ENCODE results near the gene IRF5. TPM values are rescaled to one million over a fixed set of nuclear protein-coding genes. Genes with fewer than 3 reads are reported as not detected.

The IRF5 gene
- total RNA-seq, 2 donors from 2014 or later: 4.9 to 15.3 TPM

DNA sequence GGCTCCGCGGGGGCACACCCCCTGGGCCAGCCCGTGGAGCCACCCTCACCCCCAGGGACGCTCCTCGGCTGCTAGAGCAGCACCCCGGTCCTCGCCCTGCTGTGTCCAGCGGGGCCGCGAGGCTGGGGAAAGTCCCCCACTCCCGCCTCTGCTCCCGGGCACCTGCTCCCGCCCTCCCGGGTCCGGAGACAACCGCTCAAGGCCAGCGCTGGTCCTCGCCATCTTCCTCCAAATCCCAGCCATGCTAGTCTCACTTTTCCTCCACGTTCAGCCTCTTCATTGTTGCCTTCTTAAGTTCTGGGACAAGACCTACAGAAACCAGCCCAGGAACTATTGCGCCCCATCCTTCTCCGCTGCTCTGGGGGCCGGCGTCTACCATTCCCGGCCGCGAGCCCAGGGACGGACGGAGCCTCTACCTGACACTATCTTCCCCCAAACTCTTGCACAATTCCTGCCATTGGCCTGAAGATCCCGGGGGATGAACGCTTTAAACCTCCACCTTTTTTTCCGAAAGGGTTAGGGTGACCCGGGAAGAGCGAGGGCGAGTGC is 22.4 kb upstream of the IRF5 start:
- no peak overlapping the region for H3K27ac ChIP-seq
- no peaks in the 10 kb centered on the region for H3K36me3 ChIP-seq (replicated peaks in 1 of 2; ENCODE audit: insufficient read depth in 1 of 2, low read depth in 2 of 2)
- no peaks in the 10 kb centered on the region for H3K9me3 ChIP-seq
- TF ChIP-seq, protein P1, sequence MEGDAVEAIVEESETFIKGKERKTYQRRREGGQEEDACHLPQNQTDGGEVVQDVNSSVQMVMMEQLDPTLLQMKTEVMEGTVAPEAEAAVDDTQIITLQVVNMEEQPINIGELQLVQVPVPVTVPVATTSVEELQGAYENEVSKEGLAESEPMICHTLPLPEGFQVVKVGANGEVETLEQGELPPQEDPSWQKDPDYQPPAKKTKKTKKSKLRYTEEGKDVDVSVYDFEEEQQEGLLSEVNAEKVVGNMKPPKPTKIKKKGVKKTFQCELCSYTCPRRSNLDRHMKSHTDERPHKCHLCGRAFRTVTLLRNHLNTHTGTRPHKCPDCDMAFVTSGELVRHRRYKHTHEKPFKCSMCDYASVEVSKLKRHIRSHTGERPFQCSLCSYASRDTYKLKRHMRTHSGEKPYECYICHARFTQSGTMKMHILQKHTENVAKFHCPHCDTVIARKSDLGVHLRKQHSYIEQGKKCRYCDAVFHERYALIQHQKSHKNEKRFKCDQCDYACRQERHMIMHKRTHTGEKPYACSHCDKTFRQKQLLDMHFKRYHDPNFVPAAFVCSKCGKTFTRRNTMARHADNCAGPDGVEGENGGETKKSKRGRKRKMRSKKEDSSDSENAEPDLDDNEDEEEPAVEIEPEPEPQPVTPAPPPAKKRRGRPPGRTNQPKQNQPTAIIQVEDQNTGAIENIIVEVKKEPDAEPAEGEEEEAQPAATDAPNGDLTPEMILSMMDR (IDR thresholded peaks at IDR 0.05): no peak
- no peak for TF ChIP-seq POLR2A (IDR thresholded peaks at IDR 0.05)
- H3K27me3 ChIP-seq: peaks cover 0 to 9% of the 10 kb centered on the region in 2 donors
- H3K4me1 ChIP-seq: peaks cover 5% of the 10 kb centered on the region
- WGBS, 2 donors: 5 to 8% methylated on average over 22 to 27 of the region's 34 CpGs
- no peak overlapping the region for H3K4me3 ChIP-seq
- ATAC-seq (no peak), DNase-seq (no peak)
- intact Hi-C loops (cut with DNase I): no loop called here

DNA sequence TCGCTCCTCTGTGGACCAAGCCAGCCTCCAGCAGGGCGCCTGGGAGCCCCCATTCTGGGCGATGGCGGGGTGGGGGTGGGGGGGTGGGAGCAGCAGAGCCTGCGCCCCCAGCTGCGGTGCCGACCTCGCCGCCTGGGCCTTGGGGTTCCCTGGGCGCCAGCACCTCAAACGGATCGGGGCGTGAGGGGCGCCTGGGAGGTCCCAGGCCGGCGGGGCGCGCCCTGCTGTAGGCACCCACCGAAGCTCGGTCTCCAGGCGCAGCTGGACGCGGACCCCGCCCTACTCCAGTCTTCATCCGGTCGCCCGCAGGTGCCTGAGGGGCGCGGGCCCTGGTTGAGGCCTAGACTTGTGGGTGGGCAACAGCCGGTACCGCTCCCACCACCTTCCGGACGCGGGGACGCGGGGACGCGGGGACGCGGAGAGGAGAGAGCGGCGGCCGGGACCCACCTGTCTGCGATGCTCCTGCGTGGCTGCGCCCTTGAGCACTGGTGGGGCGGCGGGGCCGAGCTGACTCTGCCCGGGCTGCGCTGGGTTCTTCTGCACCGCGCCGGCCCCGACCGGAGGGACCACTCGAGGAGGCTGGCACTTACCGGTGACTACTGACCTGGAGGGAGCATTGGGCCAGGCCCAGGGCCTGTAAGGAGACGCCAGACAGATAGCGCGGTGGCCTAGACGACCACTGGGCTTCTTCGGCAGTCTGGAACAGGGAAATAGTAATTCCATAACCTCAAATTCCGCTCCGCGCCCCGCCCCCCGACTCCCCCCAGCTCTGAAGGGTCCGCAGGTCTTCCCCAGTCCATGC is 21.7 kb upstream of the IRF5 start:
- peaks cover 6% of the 10 kb centered on the region for H3K4me1 ChIP-seq
- H3K27me3 ChIP-seq: peaks cover 0 to 9% of the 10 kb centered on the region in 2 donors
- H3K4me3 ChIP-seq: no peak overlapping the region
- no peaks in the 10 kb centered on the region for H3K9me3 ChIP-seq
- no peaks in the 10 kb centered on the region for H3K36me3 ChIP-seq (replicated peaks in 1 of 2; ENCODE audit: insufficient read depth in 1 of 2, low read depth in 2 of 2)
- H3K27ac ChIP-seq: no peak overlapping the region
- 29% methylated on average over 51 of the region's 69 CpGs; no CpG with 5 or more reads in 1 of the 2 donors for WGBS, 2 donors
- ATAC-seq: no peak
- TF ChIP-seq, protein P1 (IDR thresholded peaks at IDR 0.05): no peak
- no peak for TF ChIP-seq POLR2A (IDR thresholded peaks at IDR 0.05)
- no peak for DNase-seq
- intact Hi-C loops (cut with DNase I): no loop called here

DNA sequence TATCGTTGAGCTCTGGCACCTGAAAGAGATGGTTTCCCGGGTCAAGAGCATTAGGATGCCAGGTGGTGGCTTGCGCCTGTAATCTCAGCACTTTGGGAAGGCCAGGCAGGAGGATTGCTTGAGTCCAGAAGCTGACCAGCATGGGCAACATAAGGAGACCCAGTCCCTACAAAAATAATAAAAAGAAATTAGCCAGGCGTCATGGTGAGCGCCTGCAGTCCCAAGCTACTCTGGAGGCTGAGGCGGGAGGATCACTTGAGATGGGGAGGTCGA is 21.1 kb upstream of the IRF5 start:
- no peak overlapping the region for H3K4me3 ChIP-seq
- H3K9me3 ChIP-seq: no peaks in the 10 kb centered on the region
- intact Hi-C loops (cut with DNase I): no loop called here
- no peak for DNase-seq
- peaks cover 0 to 9% of the 10 kb centered on the region in 2 donors for H3K27me3 ChIP-seq
- no peaks in the 10 kb centered on the region for H3K36me3 ChIP-seq (replicated peaks in 1 of 2; ENCODE audit: insufficient read depth in 1 of 2, low read depth in 2 of 2)
- WGBS, 2 donors: 92 to 98% methylated on average over 6 to 7 of the region's 7 CpGs
- H3K27ac ChIP-seq: no peak overlapping the region
- TF ChIP-seq POLR2A (IDR thresholded peaks at IDR 0.05): no peak
- TF ChIP-seq, protein P1 (IDR thresholded peaks at IDR 0.05): no peak
- peaks cover 6% of the 10 kb centered on the region for H3K4me1 ChIP-seq
- no peak for ATAC-seq

DNA sequence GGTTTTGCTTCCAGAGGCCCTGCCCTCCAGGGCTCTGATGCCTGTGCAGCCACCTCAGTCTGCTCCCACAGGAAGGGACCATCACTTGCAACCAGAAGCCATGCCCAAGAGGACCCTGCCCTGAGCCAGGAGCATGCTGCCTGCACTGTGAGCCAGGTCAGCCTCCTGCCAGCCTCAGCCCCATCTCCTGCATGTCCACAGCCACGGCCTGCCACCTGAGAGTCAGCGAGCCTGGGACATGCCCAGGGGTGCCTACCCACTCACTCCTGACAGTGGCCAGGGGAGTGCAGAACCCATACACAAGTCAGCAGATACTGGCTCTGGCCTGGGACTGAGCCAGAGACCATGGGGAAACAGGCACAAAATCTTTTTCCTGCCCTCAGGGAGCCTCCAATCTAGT is 20.6 kb upstream of the IRF5 start:
- Histone ChIP-seq H3K36me3 (replicated peaks in 1 of 2; ENCODE audit: insufficient read depth in 1 of 2, low read depth in 2 of 2) (no peaks in the 10 kb centered on the region), H3K4me1 (peaks cover 6% of the 10 kb centered on the region), H3K4me3 (no peak overlapping the region), H3K27me3 (peaks cover 0 to 9% of the 10 kb centered on the region in 2 donors), H3K27ac (no peak overlapping the region), H3K9me3 (no peaks in the 10 kb centered on the region)
- TF ChIP-seq, protein P1 (IDR thresholded peaks at IDR 0.05): no peak
- no peak for TF ChIP-seq POLR2A (IDR thresholded peaks at IDR 0.05)
- intact Hi-C loops (cut with DNase I): no loop called here
- ATAC-seq: no peak
- 94% methylated on average over 2 of the region's 2 CpGs; no CpG with 5 or more reads in 1 of the 2 donors for WGBS, 2 donors
- no peak for DNase-seq
